ENCODE results near the gene VAMP8.

Gene VAMP8

GRCh38 chr2:85575739-85576138 is 1.6 kb upstream of the VAMP8 start:
- TF ChIP-seq, protein P1, sequence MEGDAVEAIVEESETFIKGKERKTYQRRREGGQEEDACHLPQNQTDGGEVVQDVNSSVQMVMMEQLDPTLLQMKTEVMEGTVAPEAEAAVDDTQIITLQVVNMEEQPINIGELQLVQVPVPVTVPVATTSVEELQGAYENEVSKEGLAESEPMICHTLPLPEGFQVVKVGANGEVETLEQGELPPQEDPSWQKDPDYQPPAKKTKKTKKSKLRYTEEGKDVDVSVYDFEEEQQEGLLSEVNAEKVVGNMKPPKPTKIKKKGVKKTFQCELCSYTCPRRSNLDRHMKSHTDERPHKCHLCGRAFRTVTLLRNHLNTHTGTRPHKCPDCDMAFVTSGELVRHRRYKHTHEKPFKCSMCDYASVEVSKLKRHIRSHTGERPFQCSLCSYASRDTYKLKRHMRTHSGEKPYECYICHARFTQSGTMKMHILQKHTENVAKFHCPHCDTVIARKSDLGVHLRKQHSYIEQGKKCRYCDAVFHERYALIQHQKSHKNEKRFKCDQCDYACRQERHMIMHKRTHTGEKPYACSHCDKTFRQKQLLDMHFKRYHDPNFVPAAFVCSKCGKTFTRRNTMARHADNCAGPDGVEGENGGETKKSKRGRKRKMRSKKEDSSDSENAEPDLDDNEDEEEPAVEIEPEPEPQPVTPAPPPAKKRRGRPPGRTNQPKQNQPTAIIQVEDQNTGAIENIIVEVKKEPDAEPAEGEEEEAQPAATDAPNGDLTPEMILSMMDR (IDR thresholded peaks at IDR 0.05; ENCODE audit: low read depth, low read length): no peak
- H3K4me3 ChIP-seq (ENCODE audit: low read depth, low read length): no peak overlapping the region

DNA sequence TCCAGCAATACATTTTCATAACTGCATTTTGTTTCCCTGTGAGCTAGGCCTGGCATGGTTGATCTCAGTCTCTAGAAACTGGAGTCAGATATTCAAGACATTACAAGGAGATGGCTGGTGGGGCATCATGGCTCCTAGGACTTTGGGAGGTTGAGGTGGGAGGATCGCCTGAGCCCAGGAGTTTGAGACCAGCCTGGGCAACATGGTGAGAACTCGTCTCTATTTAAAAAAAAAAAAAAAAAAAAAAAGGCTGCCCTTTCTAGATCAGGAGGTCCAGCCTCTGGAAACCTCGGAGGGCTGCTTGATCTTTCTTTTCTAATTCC is 362 bp upstream of the VAMP8 start:
- TF ChIP-seq, protein P1 (IDR thresholded peaks at IDR 0.05; ENCODE audit: low read depth, low read length): no peak
- no peak overlapping the region for H3K4me3 ChIP-seq (ENCODE audit: low read depth, low read length)

GRCh38 chr2:85578243-85579180 is 1.1 kb downstream of the VAMP8 start:
- TF ChIP-seq, protein P1 (IDR thresholded peaks at IDR 0.05; ENCODE audit: low read depth, low read length): no peak
- no peak overlapping the region for H3K4me3 ChIP-seq (ENCODE audit: low read depth, low read length)

DNA sequence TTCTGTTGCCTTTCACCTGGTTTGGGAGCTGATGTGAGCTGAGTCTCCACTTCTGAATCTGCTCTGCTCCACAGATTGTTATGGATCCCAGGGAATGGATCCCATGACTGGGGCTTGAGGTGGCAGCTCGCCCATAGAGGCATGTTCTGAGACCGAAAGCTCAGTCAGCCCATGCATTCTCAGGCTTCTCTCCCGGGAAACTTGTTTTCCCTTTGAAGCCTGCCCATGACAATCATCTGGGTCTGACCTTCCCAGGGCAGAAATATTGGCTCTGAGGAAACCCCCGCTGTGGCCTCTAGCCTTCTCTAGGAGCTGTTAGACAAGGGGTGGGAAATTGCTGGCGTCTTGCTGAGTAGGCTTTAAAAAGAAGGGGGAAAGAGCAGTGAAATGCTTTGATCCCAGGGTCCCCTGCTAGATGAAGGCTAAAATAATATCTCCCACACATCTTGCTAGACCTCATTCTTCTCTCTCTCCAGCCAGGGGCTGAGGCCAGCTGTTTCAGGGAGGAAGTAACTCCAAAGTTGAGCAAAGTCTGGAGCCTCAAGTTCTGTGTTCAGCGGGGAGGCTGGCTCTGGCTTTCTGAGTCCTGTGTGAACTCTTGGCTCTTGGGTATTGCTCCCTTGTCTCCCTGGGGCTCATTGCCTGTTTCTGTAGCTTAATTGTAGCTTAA is 2.0 kb downstream of the VAMP8 start:
- no peak overlapping the region for H3K4me3 ChIP-seq (ENCODE audit: low read depth, low read length)
- TF ChIP-seq, protein P1 (IDR thresholded peaks at IDR 0.05; ENCODE audit: low read depth, low read length): no peak

GRCh38 chr2:85580206-85580605 is 2.8 kb downstream of the VAMP8 start:
- no peak overlapping the region for H3K4me3 ChIP-seq (ENCODE audit: low read depth, low read length)
- TF ChIP-seq, protein P1 (IDR thresholded peaks at IDR 0.05; ENCODE audit: low read depth, low read length): no peak

GRCh38 chr2:85582492-85582891 is 5.1 kb downstream of the VAMP8 start:
- TF ChIP-seq, protein P1 (IDR thresholded peaks at IDR 0.05; ENCODE audit: low read depth, low read length): no peak
- H3K4me3 ChIP-seq (ENCODE audit: low read depth, low read length): no peak overlapping the region
